ENCODE data around the gene MMP20. TPM values are rescaled to one million over a fixed set of nuclear protein-coding genes. Genes with fewer than 3 reads are reported as not detected.
"Not testable (repeated sequence)": the region's sequence is repeated elsewhere in the genome, so short reads cannot be mapped to it uniquely, and the experiment has no call there.

Gene MMP20
- total and polyA plus RNA-seq, 4 donors = not detected

- 81 to 82% methylated on average over 6 of the region's 6 CpGs for WGBS, 2 donors
- no peak for ATAC-seq (ENCODE audit: insufficient read depth, low FRiP score)
- DNase-seq = no peak
- no peak overlapping the region for H3K27ac ChIP-seq (ENCODE audit: low read depth in 1 of 2, low read length in 1 of 2)
- no peak overlapping the region for H3K9ac ChIP-seq (ENCODE audit: insufficient read depth in 1 of 2, low read length in 2 of 2)
- no peaks in the 10 kb centered on the region for H3K27me3 ChIP-seq (ENCODE audit: control insufficient read depth in 3 of 3, insufficient read depth in 3 of 3, low read length in 2 of 3)
- H3K9me3 ChIP-seq (ENCODE audit: control insufficient read depth in 4 of 4, insufficient read depth in 3 of 4, low read length in 3 of 4) = no peaks in the 10 kb centered on the region
- no peaks in the 10 kb centered on the region for H3K36me3 ChIP-seq (ENCODE audit: control insufficient read depth in 4 of 4, insufficient read depth in 4 of 4, low read length in 4 of 4)
- no peak for TF ChIP-seq CTCF (IDR thresholded peaks at IDR 0.05; ENCODE audit: control extremely low read depth, extremely low read depth)
- peaks cover 0 to 4% (median 0%) of the 10 kb centered on the region in 5 donors for H3K4me1 ChIP-seq (ENCODE audit: control insufficient read depth in 5 of 5, insufficient read depth in 5 of 5, low read length in 5 of 5)
- H3K4me3 ChIP-seq = no peak overlapping the region
Observed at GRCh38 chr11:102633385-102634026, 8.4 kb upstream of the MMP20 start.

- WGBS, 2 donors = 96 to 97% methylated on average over 1 of the region's 1 CpG
- no peak for TF ChIP-seq CTCF (IDR thresholded peaks at IDR 0.05; ENCODE audit: control extremely low read depth, extremely low read depth)
- Histone ChIP-seq H3K4me1 (ENCODE audit: control insufficient read depth in 5 of 5, insufficient read depth in 5 of 5, low read length in 5 of 5) (peaks cover 0 to 4% (median 0%) of the 10 kb centered on the region in 5 donors), H3K4me3 (no peak overlapping the region), H3K27me3 (ENCODE audit: control insufficient read depth in 3 of 3, insufficient read depth in 3 of 3, low read length in 2 of 3) (no peaks in the 10 kb centered on the region), H3K27ac (ENCODE audit: low read depth in 1 of 2, low read length in 1 of 2) (no peak overlapping the region), H3K9me3 (ENCODE audit: control insufficient read depth in 4 of 4, insufficient read depth in 3 of 4, low read length in 3 of 4) (no peaks in the 10 kb centered on the region), H3K36me3 (ENCODE audit: control insufficient read depth in 4 of 4, insufficient read depth in 4 of 4, low read length in 4 of 4) (no peaks in the 10 kb centered on the region), H3K9ac (ENCODE audit: insufficient read depth in 1 of 2, low read length in 2 of 2) (no peak overlapping the region)
- no peak for DNase-seq
- ATAC-seq (ENCODE audit: insufficient read depth, low FRiP score) = no peak
Observed at GRCh38 chr11:102632026-102632425, 6.9 kb upstream of the MMP20 start.

GRCh38 chr11:102630598-102631448 is 5.7 kb upstream of the MMP20 start:
- ATAC-seq (ENCODE audit: insufficient read depth, low FRiP score) (no peak), DNase-seq (peak in 2 of 3 donors; percentile 9 to 22)
- H3K4me3 ChIP-seq = no peak overlapping the region
- no peak overlapping the region for H3K27ac ChIP-seq (ENCODE audit: low read depth in 1 of 2, low read length in 1 of 2)
- H3K9ac ChIP-seq (ENCODE audit: insufficient read depth in 1 of 2, low read length in 2 of 2) = no peak overlapping the region
- no peaks in the 10 kb centered on the region for H3K27me3 ChIP-seq (ENCODE audit: control insufficient read depth in 3 of 3, insufficient read depth in 3 of 3, low read length in 2 of 3)
- no peak for TF ChIP-seq CTCF (IDR thresholded peaks at IDR 0.05; ENCODE audit: control extremely low read depth, extremely low read depth)
- peaks cover 0 to 4% (median 0%) of the 10 kb centered on the region in 5 donors for H3K4me1 ChIP-seq (ENCODE audit: control insufficient read depth in 5 of 5, insufficient read depth in 5 of 5, low read length in 5 of 5)
- 71 to 73% methylated on average over 10 of the region's 11 CpGs for WGBS, 2 donors
- H3K36me3 ChIP-seq (ENCODE audit: control insufficient read depth in 4 of 4, insufficient read depth in 4 of 4, low read length in 4 of 4) = no peaks in the 10 kb centered on the region
- H3K9me3 ChIP-seq (ENCODE audit: control insufficient read depth in 4 of 4, insufficient read depth in 3 of 4, low read length in 3 of 4) = no peaks in the 10 kb centered on the region

- not testable (repeated sequence) for H3K27me3 ChIP-seq (ENCODE audit: control insufficient read depth in 3 of 3, insufficient read depth in 3 of 3, low read length in 2 of 3); H3K27ac ChIP-seq (ENCODE audit: low read depth in 1 of 2, low read length in 1 of 2); H3K36me3 ChIP-seq (ENCODE audit: control insufficient read depth in 4 of 4, insufficient read depth in 4 of 4, low read length in 4 of 4); H3K9ac ChIP-seq (ENCODE audit: insufficient read depth in 1 of 2, low read length in 2 of 2); H3K4me3 ChIP-seq; ATAC-seq (ENCODE audit: insufficient read depth, low FRiP score); H3K9me3 ChIP-seq (ENCODE audit: control insufficient read depth in 4 of 4, insufficient read depth in 3 of 4, low read length in 3 of 4); DNase-seq; H3K4me1 ChIP-seq (ENCODE audit: control insufficient read depth in 5 of 5, insufficient read depth in 5 of 5, low read length in 5 of 5)
- WGBS, 2 donors = 43 to 74% methylated on average over 1 of the region's 1 CpG
Observed at GRCh38 chr11:102629908-102630307, 4.8 kb upstream of the MMP20 start.
